ENCODE results near the gene SEMA4A.

SEMA4A gene

GRCh38 chr1:156149374-156150332 lies 3.7 kb upstream of the SEMA4A start:
- DNase-seq (ENCODE audit: low read depth in 2 of 2) = no peak
- no peak overlapping the region for H3K4me3 ChIP-seq (replicated peaks in 1 of 2; ENCODE audit: low read depth in 2 of 2, low read length in 2 of 2)

GRCh38 chr1:156150333-156151011 lies 2.9 kb upstream of the SEMA4A start:
- H3K4me3 ChIP-seq (replicated peaks in 1 of 2; ENCODE audit: low read depth in 2 of 2, low read length in 2 of 2) = no peak overlapping the region
- no peak for TF ChIP-seq CTCF (IDR thresholded peaks at IDR 0.05; ENCODE audit: low read depth, low read length)
- DNase-seq (ENCODE audit: low read depth in 2 of 2) = no peak

More at GRCh38 chr1:156149374-156150332, 3.7 kb upstream of the SEMA4A start:
- no peak for TF ChIP-seq CTCF (IDR thresholded peaks at IDR 0.05; ENCODE audit: low read depth, low read length)

- TF ChIP-seq CTCF (IDR thresholded peaks at IDR 0.05; ENCODE audit: low read depth, low read length) = no peak
- no peak overlapping the region for H3K4me3 ChIP-seq (replicated peaks in 1 of 2; ENCODE audit: low read depth in 2 of 2, low read length in 2 of 2)
- peak in 1 of 2 donors; percentile 58 for DNase-seq (ENCODE audit: low read depth in 2 of 2)
Measured at GRCh38 chr1:156151093-156151688, 2.2 kb upstream of the SEMA4A start.

- no peak for DNase-seq (ENCODE audit: low read depth in 2 of 2)
- no peak overlapping the region for H3K4me3 ChIP-seq (replicated peaks in 1 of 2; ENCODE audit: low read depth in 2 of 2, low read length in 2 of 2)
- TF ChIP-seq CTCF (IDR thresholded peaks at IDR 0.05; ENCODE audit: low read depth, low read length) = no peak
Measured at GRCh38 chr1:156152628-156153027, 757 bp upstream of the SEMA4A start.

- no peak for TF ChIP-seq CTCF (IDR thresholded peaks at IDR 0.05; ENCODE audit: low read depth, low read length)
- DNase-seq (ENCODE audit: low read depth in 2 of 2) = no peak
- no peak overlapping the region for H3K4me3 ChIP-seq (replicated peaks in 1 of 2; ENCODE audit: low read depth in 2 of 2, low read length in 2 of 2)
Measured at GRCh38 chr1:156154317-156154749, 948 bp downstream of the SEMA4A start.

- no peak overlapping the region for H3K4me3 ChIP-seq (replicated peaks in 1 of 2; ENCODE audit: low read depth in 2 of 2, low read length in 2 of 2)
- DNase-seq (ENCODE audit: low read depth in 2 of 2) = no peak
Measured at GRCh38 chr1:156155756-156156510, 2.5 kb downstream of the SEMA4A start.

More at GRCh38 chr1:156155756-156156510, 2.5 kb downstream of the SEMA4A start:
- TF ChIP-seq CTCF (IDR thresholded peaks at IDR 0.05; ENCODE audit: low read depth, low read length) = no peak

Measured in cardiac fibroblast (primary cell).